H9 (cell line): ENCODE measurements around the gene UBFD1. TPM values are rescaled to one million over a fixed set of nuclear protein-coding genes. Genes with fewer than 3 reads are reported as not detected.

ENCODE experiments used
- DNase-seq: peaks from one replicate; pipeline ENCODE4 v3.0.0-alpha.2; 2017
- H2AFZ ChIP-seq: one replicate; pipeline ENCODE4 v1.6.1; 2013; ENCODE audit warnings: mild to moderate bottlenecking, low read length, control low read depth, moderate library complexity
- H2AK5ac ChIP-seq: 2 replicates; pipeline ENCODE4 v1.6.1; 2013; ENCODE audit warnings: low read length, control low read depth, mixed read lengths; ENCODE audit not compliant: insufficient read length
- H2BK120ac ChIP-seq: one replicate; pipeline ENCODE4 v1.6.1; 2013; ENCODE audit warnings: low read depth, mild to moderate bottlenecking, low read length, control low read depth, inconsistent platforms; ENCODE audit not compliant: poor library complexity, severe bottlenecking
- H2BK12ac ChIP-seq: 2 replicates; pipeline ENCODE4 v1.6.1; 2013; ENCODE audit warnings: low read length, control low read depth, mixed read lengths, low read depth; ENCODE audit not compliant: insufficient read length
- H2BK15ac ChIP-seq: 2 replicates; pipeline ENCODE4 v1.6.1; 2013; ENCODE audit warnings: low read depth, low read length, control low read depth
- H2BK20ac ChIP-seq: one replicate; pipeline ENCODE4 v1.6.1; 2013; ENCODE audit warnings: low read depth, mild to moderate bottlenecking, low read length, control low read depth, inconsistent platforms; ENCODE audit not compliant: poor library complexity, severe bottlenecking
- H2BK5ac ChIP-seq: 2 replicates; pipeline ENCODE4 v1.6.1; 2013; ENCODE audit warnings: low read length, control low read depth, mixed read lengths; ENCODE audit not compliant: insufficient read length
- H3K14ac ChIP-seq: 2 replicates; pipeline ENCODE4 v1.6.1; 2013; ENCODE audit warnings: low read length, control low read depth; ENCODE audit not compliant: insufficient read depth
- H3K18ac ChIP-seq: 2 replicates; pipeline ENCODE4 v1.6.1; 2013; ENCODE audit warnings: low read depth, mild to moderate bottlenecking, mixed read lengths, low read length, control low read depth; ENCODE audit not compliant: insufficient read length
- H3K23ac ChIP-seq: 2 replicates; pipeline ENCODE4 v1.6.1; 2013; ENCODE audit warnings: low read length, control low read depth, mixed read lengths, low read depth; ENCODE audit not compliant: insufficient read length
- H3K23me2 ChIP-seq: 2 replicates; pipeline ENCODE4 v1.6.1; 2013; ENCODE audit warnings: low read depth, mild to moderate bottlenecking, mixed read lengths, low read length, control low read depth; ENCODE audit not compliant: insufficient read length, poor library complexity, severe bottlenecking
- H3K27ac ChIP-seq: 2 replicates; pipeline ENCODE4 v1.5.1; 2013; ENCODE audit warnings: low read length, control low read depth, mixed read lengths, low read depth; ENCODE audit not compliant: insufficient read length
- H3K27me3 ChIP-seq: 2 replicates; pipeline ENCODE4 v1.6.1; 2013; ENCODE audit warnings: low read length, control low read depth, inconsistent platforms; ENCODE audit not compliant: insufficient read depth
- H3K4ac ChIP-seq: 2 replicates; pipeline ENCODE4 v1.6.1; 2013; ENCODE audit warnings: low read depth, mild to moderate bottlenecking, control low read depth, inconsistent platforms, low read length, moderate library complexity
- H3K4me1 ChIP-seq: 2 replicates; pipeline ENCODE4 v1.6.1; 2013; ENCODE audit warnings: low read length, control low read depth, inconsistent platforms; ENCODE audit not compliant: insufficient read depth
- H3K4me2 ChIP-seq: 2 replicates; pipeline ENCODE4 v1.6.1; 2013; ENCODE audit warnings: low read length, control low read depth, mixed read lengths; ENCODE audit not compliant: insufficient read length, insufficient read depth
- H3K56ac ChIP-seq: 2 replicates; pipeline ENCODE4 v1.6.1; 2013; ENCODE audit warnings: low read depth, mild to moderate bottlenecking, mixed read lengths, low read length, control low read depth; ENCODE audit not compliant: insufficient read length
- H3K79me1 ChIP-seq: 2 replicates; pipeline ENCODE4 v1.6.1; 2013; ENCODE audit warnings: low read depth, mild to moderate bottlenecking, moderate library complexity, low read length, control low read depth, inconsistent platforms; ENCODE audit not compliant: insufficient read depth, poor library complexity, severe bottlenecking
- H3K79me2 ChIP-seq: 2 replicates; pipeline ENCODE4 v1.6.1; 2013; ENCODE audit warnings: low read length, control low read depth, inconsistent platforms; ENCODE audit not compliant: insufficient read depth
- H3K9ac ChIP-seq: 2 replicates; pipeline ENCODE4 v1.6.1; 2013; ENCODE audit warnings: low read length, control low read depth, mixed read lengths; ENCODE audit not compliant: insufficient read length; ENCODE audit errors: extremely low read depth
- H3K9me3 ChIP-seq: one replicate; pipeline ENCODE4 v1.6.1; 2013; ENCODE audit warnings: low read depth, low read length, inconsistent platforms; ENCODE audit not compliant: control insufficient read depth
- H3T11ph ChIP-seq: one replicate; pipeline ENCODE4 v1.6.1; 2013; ENCODE audit warnings: mild to moderate bottlenecking, low read length, control low read depth, inconsistent platforms
- H4K20me1 ChIP-seq: one replicate; pipeline ENCODE4 v1.6.1; 2013; ENCODE audit not compliant: control insufficient read depth, insufficient read length, insufficient read depth
- H4K5ac ChIP-seq: 2 replicates; pipeline ENCODE4 v1.6.1; 2013; ENCODE audit warnings: low read depth, mild to moderate bottlenecking, mixed read lengths, low read length, control low read depth; ENCODE audit not compliant: insufficient read length
- H4K8ac ChIP-seq: replicated peaks from 2 replicates; pipeline ENCODE4 v1.6.1; 2013; ENCODE audit warnings: low read length, control low read depth, mixed read lengths, low read depth; ENCODE audit not compliant: insufficient read length
- H4K91ac ChIP-seq: 2 replicates; pipeline ENCODE4 v1.6.1; 2013; ENCODE audit warnings: low read depth, mild to moderate bottlenecking, moderate library complexity, mixed read lengths, low read length, control low read depth; ENCODE audit not compliant: insufficient read length
- H3K27ac Mint-ChIP-seq, 3 experiments: 2 replicates in 2 of 3; 3 replicates in 1 of 3; pipeline ENCODE4 v1.8.0; 2020 to 2021; ENCODE audit warnings: mixed read lengths in 3 of 3, mild to moderate bottlenecking in 1 of 3, moderate library complexity in 1 of 3
- H3K27me3 Mint-ChIP-seq: 2 replicates; pipeline ENCODE4 v1.8.0; 2021; ENCODE audit warnings: low read depth, mild to moderate bottlenecking, moderate library complexity, mixed read lengths
- H3K36me3 Mint-ChIP-seq, 3 experiments: 2 replicates in 2 of 3; 3 replicates in 1 of 3; pipeline ENCODE4 v1.8.0; 2020 to 2021; ENCODE audit warnings: low read depth in 3 of 3, mixed read lengths in 3 of 3; ENCODE audit not compliant: insufficient read depth in 1 of 3
- H3K4me1 Mint-ChIP-seq, 2 experiments: 2 replicates each; pipeline ENCODE4 v1.8.0; 2020; ENCODE audit warnings: mixed read lengths in 2 of 2
- H3K4me3 Mint-ChIP-seq, 2 experiments: 2 replicates in 1 of 2; 3 replicates in 1 of 2; pipeline ENCODE4 v1.8.0; 2020 to 2021; ENCODE audit warnings: mild to moderate bottlenecking in 2 of 2, mixed read lengths in 2 of 2, moderate library complexity in 1 of 2
- H3K9me3 Mint-ChIP-seq, 2 experiments: 2 replicates in 1 of 2; 3 replicates in 1 of 2; pipeline ENCODE4 v1.8.0; 2020; ENCODE audit warnings: mild to moderate bottlenecking in 2 of 2, mixed read lengths in 2 of 2, moderate library complexity in 1 of 2
- WGBS: extraction: QIAGEN DNeasy Blood & Tissue Kit; methylation state at CpG from one replicate; pipeline ENCODE4 v1.1.7; 2013; ENCODE audit warnings: missing lambda C conversion rate, low lambda C conversion rate, mixed read lengths; ENCODE audit not compliant: insufficient read length; ENCODE audit errors: extremely low coverage; 5-methylcytosine and 5-hydroxymethylcytosine counted together
- total RNA-seq: library from RNA; stranded (reverse); gene quantifications from 2 replicates; pipeline ENCODE4 v1.2.1, GENCODE V29; 2021
- TF ChIP-seq, protein P1 (sequence below): fragments of 200-600 bp; sonication (generic); conservative IDR thresholded peaks from 3 replicates; pipeline ENCODE4 v1.8.0; 2021; ENCODE audit warnings: antibody characterized with exemption, mild to moderate bottlenecking

Gene UBFD1
- total RNA-seq, 1 experiment from 2014 or later = 107 TPM

DNA sequence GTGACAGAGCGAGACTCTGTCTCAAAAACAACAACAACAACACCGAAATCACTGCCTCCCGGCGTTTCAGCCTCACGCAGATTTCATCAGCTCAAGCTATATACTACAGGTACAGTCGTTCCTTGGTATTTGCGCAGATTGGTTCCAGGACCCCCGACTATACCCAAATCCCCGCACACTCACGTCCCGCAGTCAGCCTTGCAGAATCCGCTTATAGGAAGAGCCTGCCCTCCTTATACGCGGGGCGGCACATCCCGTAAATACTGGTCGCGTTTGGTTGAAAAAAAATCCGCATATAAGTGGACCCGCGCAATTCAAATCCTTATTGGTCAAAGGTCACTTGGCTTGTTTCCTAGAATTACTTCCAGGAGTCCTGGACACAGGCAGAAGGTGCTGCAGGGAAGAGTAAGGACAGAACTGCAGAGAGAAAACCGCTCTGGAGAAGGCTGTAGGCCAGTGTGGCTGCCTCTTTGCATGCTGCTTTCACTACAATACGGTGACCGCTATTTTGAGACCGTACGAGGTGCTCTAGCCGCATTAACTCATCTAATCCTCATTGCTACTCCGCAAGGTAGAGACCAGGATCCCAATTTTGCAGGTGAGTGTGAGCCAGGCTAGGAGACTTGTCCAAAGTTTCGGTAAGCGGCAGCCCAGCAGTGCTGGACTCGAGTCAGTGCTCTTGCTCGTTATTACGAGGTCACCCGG lies 37.9 kb downstream of the UBFD1 start:
- Histone ChIP-seq H3K27me3 (no peaks in the 10 kb centered on the region), H2BK15ac (no peak overlapping the region), H3K4me1 (no peaks in the 10 kb centered on the region), H3K4ac (no peak overlapping the region), H4K91ac (no peak overlapping the region), H3K9me3 (no peaks in the 10 kb centered on the region), H3K79me1 (peaks cover 3% of the 10 kb centered on the region), H4K5ac (no peak overlapping the region), H2BK120ac (no peak overlapping the region), H2AK5ac (no peak overlapping the region), H3T11ph (no peak overlapping the region), H3K56ac (no peak overlapping the region), H3K9ac (peak overlapping the region; percentile 95), H3K4me2 (peak overlapping the region; percentile 97), H3K14ac (peak overlapping the region; percentile 71; the same call in 1 of the 2 replicates), H2BK20ac (no peak overlapping the region), H4K8ac (no peak overlapping the region), H2AFZ (no peak overlapping the region), H3K79me2 (peaks cover 27% of the 10 kb centered on the region; the same call in 1 of the 2 replicates), H3K18ac (no peak overlapping the region), H2BK12ac (no peak overlapping the region), H3K23ac (peak overlapping the region; percentile 25), H3K27ac (no peak overlapping the region), H3K23me2 (peaks cover 7% of the 10 kb centered on the region), H2BK5ac (no peak overlapping the region), H4K20me1 (no peaks in the 10 kb centered on the region)
- H3K4me3 Mint-ChIP-seq = peak overlapping the region; percentile 86 to 89
- H3K36me3 Mint-ChIP-seq = peaks cover 14 to 35% (median 26%) of the 10 kb centered on the region in 3 experiments
- DNase-seq = no peak
- no peaks in the 10 kb centered on the region for H3K9me3 Mint-ChIP-seq
- no peaks in the 10 kb centered on the region for H3K27me3 Mint-ChIP-seq
- peaks cover 18 to 29% of the 10 kb centered on the region in 2 experiments for H3K4me1 Mint-ChIP-seq
- peak overlapping the region in 2 of 3 experiments; percentile 46 to 90; a peak in 4 of 7 replicates for H3K27ac Mint-ChIP-seq
- TF ChIP-seq, protein P1, sequence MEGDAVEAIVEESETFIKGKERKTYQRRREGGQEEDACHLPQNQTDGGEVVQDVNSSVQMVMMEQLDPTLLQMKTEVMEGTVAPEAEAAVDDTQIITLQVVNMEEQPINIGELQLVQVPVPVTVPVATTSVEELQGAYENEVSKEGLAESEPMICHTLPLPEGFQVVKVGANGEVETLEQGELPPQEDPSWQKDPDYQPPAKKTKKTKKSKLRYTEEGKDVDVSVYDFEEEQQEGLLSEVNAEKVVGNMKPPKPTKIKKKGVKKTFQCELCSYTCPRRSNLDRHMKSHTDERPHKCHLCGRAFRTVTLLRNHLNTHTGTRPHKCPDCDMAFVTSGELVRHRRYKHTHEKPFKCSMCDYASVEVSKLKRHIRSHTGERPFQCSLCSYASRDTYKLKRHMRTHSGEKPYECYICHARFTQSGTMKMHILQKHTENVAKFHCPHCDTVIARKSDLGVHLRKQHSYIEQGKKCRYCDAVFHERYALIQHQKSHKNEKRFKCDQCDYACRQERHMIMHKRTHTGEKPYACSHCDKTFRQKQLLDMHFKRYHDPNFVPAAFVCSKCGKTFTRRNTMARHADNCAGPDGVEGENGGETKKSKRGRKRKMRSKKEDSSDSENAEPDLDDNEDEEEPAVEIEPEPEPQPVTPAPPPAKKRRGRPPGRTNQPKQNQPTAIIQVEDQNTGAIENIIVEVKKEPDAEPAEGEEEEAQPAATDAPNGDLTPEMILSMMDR = no peak
- no CpG with 5 or more reads among the region's 34 CpGs for WGBS
